GM19467 (cell line): Measurements from ENCODE around the gene MLLT1.

Experiments
- ATAC-seq: cut with Tn5 transposase; IDR thresholded peaks from one replicate; pipeline ENCODE4 v1.9.1; 2021; ENCODE audit warnings: mild to moderate bottlenecking, moderate library complexity; ENCODE audit not compliant: unreplicated experiment

Gene MLLT1

GRCh38 chr19:6172074-6172863 is 107.5 kb downstream of the MLLT1 start:
- no peak for ATAC-seq

- no peak for ATAC-seq
These were observed 112.7 kb downstream of the MLLT1 start for GRCh38 chr19:6167115-6167514.

GRCh38 chr19:6164906-6165531 is 114.8 kb downstream of the MLLT1 start:
- no peak for ATAC-seq

DNA sequence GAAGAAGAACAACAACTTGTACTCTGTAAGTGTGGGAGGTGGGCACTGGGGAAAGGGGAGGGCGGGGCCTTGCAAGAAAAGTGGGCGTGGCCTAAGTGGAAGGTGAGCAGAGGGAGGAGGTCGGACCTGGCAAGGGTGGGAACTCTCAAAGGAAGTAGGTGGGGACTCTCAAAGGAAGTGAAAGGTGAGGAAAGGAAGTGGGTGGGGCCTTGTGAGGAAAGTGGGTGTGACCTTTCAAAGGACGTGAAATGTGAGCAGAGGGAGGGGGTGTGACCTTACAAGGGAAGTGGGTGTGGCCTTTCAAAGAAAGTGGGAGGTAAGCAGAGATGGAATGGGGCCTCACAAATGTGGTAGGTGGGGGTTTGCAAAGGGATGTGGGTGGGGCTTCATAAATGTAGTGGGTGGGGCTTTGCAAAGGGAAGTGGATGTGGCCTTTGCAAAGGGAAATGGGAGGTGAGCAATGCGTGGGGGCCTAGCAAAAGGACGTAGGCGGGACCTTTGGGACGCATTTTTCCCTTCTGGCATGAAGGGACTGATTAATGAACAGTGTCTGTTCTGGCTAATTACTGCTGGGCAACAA is 118.4 kb downstream of the MLLT1 start:
- no peak for ATAC-seq
